ENCODE measurements around the gene DYNLT4.
"Not testable (repeated sequence)": the region's sequence is repeated elsewhere in the genome, so short reads cannot be mapped to it uniquely, and the experiment has no call there.

DYNLT4 gene

DNA sequence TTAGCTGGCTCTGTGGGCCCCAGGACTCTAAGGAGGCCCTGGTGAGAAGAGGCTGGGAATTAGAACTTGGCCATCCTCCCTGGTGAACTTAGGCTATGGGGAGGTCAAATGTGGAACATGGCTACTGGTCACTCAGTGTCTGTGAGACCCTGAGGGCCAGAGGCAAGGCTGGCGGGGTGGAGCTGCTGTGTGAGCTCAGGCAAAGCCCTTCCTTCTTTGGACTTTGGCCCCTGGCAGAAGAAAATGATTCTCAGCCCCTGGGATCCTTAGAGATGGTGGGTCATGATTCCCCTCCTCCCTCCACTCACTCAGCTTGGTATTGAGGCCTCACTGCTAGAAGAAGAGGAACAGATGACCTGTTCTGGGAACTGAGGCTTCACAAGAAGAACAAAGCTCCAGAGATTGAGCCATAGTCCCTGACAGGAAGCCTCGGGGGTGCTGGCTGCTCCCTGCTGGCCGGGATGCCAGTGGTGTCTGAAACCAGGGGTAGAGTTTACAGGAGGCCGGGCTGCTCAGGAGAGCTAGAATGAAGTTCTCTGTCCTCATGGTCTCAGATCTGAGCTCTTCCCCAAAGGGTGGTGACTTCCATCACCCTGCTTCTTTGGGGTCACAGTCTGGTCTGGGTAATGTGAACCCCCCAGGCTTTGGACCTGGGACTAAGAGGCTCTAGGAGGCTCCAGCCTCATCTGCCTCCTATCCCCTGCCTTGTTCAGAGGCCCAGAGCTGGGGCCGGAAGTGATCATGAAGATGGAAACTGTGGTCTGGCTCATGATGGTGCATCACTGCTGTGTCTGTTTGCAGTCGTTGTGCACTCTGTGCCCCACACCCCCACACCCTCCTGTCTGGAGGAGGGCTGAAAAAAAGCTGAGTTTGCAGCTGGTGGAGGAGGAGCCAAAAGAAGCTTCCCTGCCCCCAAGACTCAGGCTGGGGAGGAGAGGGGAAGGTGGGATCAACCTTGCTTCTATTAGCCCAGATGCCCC is 2.1 kb upstream of the DYNLT4 start:
- FAIRE-seq, result no peak

DNA sequence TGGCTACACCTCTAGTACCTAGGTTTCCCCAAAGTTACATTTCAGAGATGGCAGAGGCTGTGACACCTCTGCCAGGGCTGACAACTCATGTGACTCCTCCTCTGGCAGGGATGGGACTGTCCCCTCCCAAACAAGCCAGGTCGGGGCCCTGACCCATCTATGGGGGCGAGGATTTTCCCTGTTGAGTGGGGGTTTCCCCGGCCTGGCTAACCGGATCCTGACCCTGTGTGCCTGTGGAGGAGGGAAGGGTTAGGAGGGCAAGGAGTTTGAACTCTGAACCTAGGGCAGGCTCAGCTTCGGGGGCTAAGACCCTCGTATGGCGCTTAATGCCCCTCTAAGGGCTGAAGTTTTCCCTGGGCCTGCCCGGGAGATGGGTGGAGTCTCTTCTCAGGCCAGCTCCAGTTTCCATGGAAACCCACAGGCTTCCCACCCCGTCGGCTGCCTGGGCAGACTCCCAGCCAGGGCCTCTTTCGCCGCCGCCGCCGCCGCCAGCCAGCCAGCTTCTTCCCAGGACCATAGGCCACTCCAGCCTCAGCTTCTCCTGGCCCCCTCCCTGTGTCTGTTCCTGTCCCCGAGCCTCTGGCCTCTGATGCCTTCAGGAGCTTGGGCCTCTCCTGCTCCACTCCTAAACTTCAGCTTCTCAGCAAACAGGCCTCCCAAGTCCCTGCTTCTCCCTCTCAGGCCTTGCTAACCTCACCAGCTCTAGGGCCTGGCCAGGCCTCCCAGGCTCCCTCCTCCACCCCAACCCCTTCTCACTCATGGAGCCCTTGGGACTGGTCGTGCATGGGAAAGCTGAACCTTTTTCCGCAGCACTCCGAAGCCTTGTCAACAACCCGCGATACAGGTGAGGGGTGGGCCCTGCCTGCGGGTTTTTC is 1.1 kb upstream of the DYNLT4 start, which contains the start of gene BTBD19:
TSS of gene BTBD19 (plus strand) at position 461 of the 875 bp plus-strand sequence. CDS start at position 759, 298 bp downstream.
- no peak for FAIRE-seq

DNA sequence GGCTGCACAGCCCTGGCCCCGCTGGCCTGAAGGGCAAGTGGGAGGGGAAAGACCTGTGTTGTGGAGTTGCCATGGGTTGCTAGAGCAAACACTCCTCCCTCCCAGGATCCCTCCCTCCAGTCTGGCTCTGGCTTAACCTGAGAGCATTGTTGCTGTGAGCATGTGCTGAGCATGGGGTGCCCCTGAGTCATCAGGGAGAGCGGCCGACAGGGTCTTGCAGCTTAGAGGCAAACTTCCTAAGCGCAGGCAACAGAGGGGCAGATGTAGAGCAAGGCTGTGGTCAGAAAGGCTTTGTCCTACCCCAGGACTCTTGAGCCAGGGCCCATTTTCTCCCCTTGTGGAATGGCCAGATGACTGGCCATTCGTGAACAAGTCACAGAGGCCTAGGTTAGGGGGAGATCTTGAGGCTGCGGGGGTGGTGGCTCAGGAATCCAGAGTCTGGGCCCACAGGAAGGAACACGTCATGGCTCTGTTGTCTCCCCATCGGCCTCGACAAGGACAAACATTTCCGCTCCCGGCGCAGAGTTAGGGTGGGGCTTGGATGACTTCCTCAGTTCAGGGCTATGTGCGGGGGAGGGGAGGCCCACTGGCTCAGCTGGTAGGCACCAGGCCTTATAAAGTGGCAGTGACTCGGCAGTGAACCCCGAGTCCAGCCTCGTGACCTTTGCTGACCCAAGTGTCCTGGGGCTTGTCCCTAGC is 362 bp upstream of the DYNLT4 start:
- FAIRE-seq, result peak; percentile 75

DNA sequence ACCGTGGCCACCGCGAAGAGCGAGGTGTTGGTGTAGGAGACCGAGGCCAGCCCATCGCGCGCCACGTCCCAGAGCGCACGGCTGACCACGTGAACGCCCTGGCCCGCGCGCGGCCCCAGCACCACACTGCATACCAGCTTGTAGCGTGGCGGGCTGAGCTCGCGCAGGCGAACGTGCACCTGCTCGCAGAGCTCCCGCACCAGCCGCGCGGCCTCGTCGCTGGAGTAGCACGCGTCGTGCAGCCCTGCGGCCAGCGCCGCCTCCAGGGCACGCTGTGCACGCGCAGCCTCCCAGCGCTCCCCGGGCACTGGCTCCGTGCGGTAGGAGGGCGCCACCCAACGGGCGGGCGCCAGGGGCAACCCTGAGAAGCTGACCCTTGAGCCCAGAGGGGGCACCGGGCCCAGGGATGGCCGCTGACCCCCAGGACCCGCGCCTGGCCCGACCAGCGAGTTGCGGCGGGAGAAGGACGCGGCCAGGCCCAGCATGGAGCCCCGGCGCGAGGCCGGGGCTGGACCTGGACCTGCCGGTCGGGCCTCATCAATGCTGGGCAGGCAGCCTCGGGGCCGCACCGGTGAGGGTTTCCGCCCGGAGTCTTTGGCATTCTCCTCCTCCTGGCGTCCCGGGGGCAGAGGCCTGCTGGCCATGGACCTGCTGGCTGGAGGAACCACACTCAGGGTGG is 987 bp downstream of the DYNLT4 start:
- FAIRE-seq, result no peak

DNA sequence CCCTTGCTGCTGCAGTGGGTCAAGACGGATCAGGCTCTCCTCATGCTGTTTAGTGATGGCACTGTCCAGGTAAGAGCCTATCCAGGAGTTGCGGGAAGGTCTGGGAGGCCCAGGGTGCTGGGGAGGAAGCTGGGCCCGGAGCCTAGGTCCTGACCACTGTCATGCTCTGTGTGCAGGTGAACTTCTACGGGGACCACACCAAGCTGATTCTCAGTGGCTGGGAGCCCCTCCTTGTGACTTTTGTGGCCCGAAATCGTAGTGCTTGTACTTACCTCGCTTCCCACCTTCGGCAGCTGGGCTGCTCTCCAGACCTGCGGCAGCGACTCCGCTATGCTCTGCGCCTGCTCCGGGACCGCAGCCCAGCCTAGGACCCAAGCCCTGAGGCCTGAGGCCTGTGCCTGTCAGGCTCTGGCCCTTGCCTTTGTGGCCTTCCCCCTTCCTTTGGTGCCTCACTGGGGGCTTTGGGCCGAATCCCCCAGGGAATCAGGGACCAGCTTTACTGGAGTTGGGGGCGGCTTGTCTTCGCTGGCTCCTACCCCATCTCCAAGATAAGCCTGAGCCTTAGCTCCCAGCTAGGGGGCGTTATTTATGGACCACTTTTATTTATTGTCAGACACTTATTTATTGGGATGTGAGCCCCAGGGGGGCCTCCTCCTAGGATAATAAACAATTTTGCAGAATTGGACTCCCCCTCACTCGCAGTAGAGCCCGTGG is 1.7 kb downstream of the DYNLT4 start:
- no peak for FAIRE-seq

DNA sequence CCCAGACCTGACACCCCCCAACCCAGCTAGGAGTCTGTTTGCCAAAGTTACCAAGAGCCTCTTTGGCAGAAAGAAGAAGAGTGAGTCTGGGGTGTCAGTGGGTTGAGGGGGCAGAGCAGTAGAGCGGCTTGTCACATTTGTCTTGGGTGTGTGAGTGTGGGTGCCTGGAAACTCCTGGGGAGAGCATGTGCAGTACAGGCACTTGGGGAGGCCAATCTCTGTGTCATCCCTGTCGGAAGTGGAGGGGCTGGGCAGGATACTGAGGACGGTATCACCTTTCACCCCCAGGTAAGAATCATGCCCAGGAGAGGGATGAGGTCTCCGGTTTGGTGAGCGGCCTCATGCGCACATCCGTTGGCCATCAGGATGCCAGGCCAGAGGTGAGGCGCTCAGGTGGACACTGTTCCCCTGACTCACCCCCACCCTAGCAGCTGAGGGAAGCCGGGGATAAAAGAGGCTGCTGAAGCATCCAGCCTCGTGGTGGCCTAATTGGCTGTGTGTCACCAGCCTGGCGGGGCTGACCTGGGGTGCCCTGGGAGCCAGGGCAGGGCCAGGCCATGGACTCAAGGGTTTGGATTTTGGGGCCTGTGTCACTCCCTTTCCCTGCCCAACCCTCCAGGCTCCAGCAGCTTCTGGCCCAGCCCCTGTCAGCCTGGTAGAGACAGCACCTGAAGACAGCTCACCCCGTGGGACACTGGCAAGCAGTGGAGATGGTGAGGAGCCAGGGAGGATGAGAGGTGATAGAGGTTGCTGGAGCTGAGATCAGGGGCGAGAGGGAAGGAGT is 3.6 kb downstream of the DYNLT4 start:
- no peak for FAIRE-seq

DNA sequence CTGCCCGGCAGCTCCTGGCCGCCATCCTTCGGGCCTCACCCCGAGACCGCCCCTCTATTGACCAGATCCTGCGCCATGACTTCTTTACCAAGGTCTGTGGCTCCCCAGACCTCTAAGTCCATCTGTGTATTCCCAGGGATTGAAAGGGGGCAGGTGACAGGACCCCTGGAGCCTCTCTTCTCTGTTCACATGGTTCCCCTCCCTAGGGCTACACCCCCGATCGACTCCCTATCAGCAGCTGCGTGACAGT is 4.2 kb downstream of the DYNLT4 start:
- no peak for FAIRE-seq

DNA sequence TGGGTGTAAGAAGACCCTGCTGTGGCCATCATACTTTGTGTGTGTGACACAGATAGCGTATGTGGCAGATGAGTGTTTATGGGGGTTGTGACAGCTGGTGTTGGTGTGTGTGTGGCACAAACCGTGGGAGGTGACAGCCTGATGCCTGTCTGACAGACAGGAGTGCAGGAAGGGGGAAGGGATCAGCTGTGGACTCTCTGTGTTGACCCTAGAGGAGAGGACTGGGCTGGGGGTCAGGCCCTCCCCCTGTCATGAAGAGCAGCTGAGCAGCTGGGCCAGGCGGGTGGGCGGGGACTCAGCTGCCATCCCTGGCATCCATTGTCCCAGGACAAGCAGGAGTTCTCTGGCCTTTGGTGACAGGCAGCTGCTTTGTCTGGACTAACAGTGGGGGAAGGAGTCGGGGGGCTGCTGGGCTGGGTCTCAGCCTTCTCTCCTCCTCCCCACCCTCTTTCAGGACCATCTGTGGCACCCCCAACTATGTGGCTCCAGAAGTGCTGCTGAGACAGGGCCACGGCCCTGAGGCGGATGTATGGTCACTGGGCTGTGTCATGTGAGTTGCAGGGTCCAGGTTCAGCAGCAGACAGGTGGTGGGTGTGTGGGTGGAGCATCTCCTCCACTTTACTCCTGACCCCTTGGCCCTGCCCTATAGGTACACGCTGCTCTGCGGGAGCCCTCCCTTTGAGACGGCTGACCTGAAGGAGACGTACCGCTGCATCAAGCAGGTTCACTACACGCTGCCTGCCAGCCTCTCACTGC is 4.7 kb downstream of the DYNLT4 start:
- FAIRE-seq, result no peak

DNA sequence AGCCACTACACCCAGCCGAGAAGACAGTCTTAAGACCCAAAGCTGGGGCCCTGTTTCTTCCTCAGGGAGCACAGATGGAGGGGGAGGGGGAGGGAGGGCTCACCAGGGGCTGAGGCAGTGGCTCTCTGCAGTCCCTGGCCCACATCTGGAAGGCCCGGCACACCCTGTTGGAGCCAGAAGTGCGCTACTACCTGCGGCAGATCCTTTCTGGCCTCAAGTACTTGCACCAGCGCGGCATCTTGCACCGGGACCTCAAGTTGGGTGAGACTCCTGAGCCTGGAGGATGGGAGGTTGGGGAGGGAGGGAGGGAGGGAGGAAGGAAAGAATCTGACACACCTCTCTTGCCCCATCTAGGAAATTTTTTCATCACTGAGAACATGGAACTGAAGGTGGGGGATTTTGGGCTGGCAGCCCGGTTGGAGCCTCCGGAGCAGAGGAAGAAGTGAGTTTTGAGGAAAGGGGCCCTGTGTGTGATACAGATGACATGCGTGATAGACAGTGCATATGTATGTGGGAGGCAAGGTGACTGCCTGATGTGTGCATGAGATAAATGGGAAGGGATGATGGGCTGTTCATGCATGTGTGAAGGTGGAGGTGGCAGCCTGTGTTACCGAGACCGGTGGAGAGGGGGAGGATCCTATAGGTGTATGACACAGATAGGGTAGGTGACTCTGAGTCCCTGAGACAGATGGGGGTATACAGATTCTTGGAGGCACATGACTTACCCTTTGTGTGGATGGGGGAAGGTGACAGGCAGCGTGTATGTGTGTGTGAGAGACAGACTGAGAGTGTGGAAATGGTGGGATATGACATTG is 5.5 kb downstream of the DYNLT4 start:
- FAIRE-seq, result no peak

DNA sequence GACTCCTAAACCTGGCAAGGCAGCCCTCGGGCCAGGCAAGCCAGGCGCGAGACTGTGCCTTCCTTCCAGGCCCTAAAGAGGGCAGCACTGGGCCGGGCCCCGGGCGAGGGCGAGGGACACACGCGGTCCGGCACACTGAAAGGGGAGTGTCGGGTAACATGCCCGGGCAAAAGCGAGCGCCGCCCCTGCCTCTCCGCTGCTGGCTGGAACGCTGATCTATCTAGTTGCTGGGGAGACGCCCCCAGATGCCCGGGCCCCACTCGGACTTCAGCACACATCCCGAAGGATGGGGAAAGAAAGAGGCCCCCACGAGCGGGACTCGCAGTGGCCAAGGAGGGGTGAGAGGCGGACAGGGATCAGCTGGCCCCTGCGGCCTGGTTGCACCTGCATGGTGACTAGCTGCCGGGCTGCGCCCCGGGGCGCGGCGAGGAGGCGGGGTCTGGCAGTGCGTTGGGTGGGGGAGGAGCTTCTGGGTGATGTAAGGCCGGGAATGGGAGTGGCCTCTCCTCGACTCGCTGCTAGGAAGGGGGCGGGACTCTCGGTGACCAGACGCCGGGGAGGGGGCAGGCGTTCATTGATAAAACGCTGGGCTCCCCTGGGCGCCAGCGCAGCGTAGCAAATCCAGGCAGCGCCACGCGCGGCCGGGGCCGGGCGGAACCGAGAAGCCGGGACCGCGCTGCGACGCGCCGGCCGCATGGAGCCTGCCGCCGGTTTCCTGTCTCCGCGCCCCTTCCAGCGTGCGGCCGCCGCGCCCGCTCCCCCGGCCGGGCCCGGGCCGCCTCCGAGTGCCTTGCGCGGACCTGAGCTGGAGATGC is 7.2 kb downstream of the DYNLT4 start, which contains the start of gene PLK3:
TSS of gene PLK3 (plus strand) at position 608 of the 815 bp plus-strand sequence. CDS start at position 695, 87 bp downstream.
- FAIRE-seq, result peak; percentile 83

DNA sequence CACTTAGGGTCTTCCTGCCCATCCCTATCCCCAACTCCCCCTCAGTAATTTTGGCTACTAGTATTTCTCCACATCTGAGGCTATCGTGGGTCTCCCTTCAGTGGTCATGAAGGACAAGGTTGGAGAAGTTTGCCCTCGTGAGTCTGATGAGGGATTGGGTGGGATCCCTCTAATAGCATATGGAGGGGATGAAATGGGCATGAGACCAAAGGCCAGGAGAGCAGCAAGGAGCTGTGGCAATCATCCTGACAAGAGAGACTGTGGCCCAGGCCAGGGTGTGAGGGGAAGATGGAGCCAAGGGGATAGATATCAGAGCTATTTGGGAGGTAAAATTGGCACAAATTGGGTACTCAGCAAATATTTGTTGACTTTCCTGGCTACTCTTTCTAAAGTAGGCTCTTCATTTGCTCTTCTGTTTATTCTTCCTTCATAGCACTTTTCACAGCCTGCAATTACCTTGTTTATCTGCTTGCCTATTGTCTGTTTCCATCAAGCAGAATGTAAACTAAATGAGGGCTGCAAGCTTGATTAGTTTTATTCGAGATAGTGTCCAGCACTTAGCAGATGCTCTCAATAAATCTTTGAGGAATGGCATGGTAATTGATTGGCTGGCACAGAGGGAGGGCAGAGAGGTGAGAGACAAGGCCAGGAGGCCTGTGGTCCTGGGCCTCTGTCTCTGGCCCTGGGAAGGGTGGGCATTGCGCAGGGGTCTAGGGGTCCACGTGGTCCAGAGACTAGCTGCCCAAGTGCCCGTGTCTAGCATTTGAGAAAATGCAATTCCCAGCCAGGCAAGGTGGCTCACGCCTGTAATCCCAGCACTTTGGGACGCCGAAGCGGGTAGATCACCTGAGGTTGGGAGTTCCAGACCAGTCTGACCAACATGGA is 8.4 kb downstream of the DYNLT4 start:
- no peak for FAIRE-seq

DNA sequence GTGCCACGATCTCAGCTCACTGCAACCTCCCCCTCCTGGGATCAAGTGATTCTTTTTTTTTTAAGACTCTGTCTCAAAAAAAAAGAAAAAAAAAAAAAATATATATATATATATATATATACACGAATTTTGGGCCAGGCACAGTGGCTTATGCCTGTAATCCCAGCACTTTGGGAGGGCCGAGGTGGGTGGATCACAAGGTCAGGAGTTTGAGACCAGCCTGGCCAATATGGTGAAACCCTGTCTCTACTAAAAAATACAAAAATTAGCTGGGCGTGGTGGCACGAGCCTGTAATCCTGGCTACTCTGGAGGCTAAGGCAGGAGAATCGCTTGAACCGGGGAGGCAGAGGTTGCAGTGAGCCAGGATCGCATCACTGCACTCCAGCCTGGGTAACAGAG is 9.3 kb downstream of the DYNLT4 start:
- not testable (repeated sequence) for FAIRE-seq

DNA sequence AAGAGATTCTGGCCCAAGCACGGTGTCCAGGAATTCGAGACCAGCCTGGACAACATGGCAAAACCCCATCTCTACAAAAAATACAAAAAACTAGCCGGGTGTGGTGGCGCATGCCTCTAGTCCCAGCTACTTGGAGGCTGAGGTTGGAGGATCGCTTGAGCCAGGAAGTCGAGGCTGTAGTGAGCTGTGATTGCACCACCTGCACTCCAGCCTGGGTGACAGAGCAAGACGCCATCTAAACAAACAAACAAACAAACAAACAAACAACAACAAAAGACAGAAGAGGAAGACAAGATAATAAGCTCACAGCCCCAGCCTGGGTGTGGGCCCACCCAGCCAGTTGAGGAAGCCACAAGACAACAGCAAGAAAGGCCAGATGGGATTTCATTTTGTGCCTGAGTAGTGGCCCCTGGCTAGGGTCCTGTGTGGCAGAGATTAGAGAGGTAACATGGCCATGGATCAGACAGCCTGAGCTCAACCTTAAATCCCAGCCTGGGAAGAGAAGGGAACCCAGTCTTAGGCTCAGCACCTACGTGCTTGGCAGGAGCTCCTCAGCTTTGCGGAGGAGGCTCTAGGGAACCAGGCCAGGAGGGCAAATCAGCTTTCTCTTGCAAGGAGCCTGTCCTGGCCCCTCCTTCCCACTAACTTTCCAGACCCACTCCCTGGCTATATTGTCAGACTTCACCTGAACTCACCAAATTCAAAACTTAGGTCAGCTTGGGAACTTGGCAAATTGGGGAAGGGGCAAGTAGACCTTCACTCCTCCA is 14.2 kb downstream of the DYNLT4 start:
- no peak for FAIRE-seq

DNA sequence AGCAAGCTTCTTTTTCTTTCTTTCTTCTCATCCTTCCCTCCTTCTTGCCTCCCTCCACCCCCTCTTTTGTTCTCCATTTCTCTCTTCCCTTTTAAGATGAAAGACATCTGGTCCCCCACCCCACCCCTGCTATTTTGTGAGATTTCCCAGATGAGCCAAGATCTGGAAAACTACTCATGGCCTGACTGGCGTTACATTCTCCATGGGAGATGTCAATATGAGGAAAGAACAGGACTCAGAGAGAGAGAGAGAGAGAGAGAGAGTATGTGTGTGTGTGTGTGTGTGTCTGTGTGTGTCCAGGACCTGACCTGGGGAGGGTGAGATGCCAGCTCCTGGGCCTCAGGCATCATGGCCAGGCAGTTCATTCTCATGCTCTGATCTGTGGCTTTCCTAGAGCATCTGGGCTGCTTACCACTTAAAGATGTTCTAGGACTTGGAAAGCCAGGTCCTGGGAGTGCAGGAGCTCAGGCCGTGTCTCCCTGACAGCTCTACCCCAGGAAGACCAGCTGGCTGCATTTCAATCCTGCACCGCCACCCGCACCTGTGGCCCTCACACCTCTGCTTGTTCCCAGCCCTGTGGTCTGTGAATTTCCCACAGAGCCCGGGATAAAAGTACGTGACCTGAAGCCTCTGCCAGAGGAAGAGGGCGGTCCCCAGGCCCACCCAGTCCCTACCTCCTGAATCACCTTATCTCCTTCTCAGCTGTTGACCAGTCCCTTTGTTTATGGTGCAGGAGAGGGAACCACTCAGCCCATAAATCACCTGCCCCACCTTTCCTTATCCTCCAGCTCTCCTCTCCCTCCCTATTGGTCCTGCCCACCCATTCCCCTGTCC is 16.0 kb downstream of the DYNLT4 start:
- no peak for FAIRE-seq

DNA sequence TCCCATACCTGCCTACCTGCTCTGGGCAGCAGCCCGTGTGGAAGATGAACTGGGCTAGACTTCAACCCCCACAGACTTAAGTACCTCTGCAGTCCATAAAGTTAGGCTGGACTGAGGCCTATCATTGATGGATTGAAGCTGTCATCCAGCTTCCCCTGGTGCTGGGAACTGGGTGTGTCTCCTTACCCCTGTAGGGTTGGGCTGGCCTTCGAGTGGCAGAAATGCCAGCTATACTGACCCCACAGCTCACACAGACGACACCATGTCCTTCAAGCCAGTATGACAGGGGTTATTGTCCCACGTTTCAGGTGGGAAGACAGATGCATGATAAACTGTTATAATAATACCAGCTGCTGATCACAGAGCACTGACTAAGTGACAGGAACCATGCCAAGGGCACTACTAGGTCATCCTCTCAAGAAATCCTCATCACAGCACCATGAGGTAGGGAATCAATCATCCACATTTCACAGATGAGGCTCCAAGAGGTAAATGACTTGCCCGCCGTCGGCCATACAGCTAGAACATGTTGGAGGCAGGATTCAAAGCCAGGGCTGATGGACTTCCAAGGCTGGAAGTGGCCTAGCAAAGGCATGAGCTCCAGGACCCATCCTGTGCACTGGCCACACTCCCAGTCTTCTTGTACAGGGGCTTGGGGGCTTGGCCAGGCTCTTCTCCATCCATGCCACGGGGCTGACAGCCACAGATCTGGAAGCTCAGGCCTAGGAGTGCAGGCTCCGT is 18.9 kb downstream of the DYNLT4 start, which contains the start of gene BEST4:
TSS of gene BEST4 (minus strand) at position 51 of the 741 bp plus-strand sequence. CDS start 465 bp downstream, outside the sequence.
- FAIRE-seq, result no peak
